PC-9 (cell line): ENCODE measurements around the gene NHS.

ENCODE experiments used
- CTCF ChIP-seq: fragments of 200-600 bp; sonication (generic); conservative IDR thresholded peaks from 2 replicates; pipeline ENCODE4 v1.6.1; 2017; ENCODE audit warnings: mixed run types, antibody characterized with exemption, mild to moderate bottlenecking, moderate library complexity
- EZH2 ChIP-seq: fragments of 200-600 bp; sonication (generic); IDR thresholded peaks from 2 replicates; pipeline ENCODE4 v1.8.0; 2017; ENCODE audit warnings: antibody characterized with exemption, low read depth

GRCh38 chrX:17475449-17476217 is 100.6 kb downstream of the NHS start:
- TF ChIP-seq EZH2 = no peak
- no peak for TF ChIP-seq CTCF
